Measurements from ENCODE around the gene OLFM3. TPM values are rescaled to one million over a fixed set of nuclear protein-coding genes. Genes with fewer than 3 reads are reported as not detected.

OLFM3 gene
- total and polyA plus RNA-seq, 2 donors (not counting 3 experiments of a cell fraction or from before 2014, with no cell fraction given): not detected

- Histone ChIP-seq H3K9me1 (replicated peaks; ENCODE audit: control insufficient read depth, extremely low read depth, insufficient read depth, low read length) (no peaks in the 10 kb centered on the region), H3K4me3 (replicated peaks in 1 of 3; ENCODE audit: insufficient read depth in 1 of 3, low read depth in 1 of 3, low read length in 3 of 3) (no peak overlapping the region), H3K9ac (replicated peaks; ENCODE audit: extremely low read depth, insufficient read depth, low read length) (no peak overlapping the region), H3K4me2 (ENCODE audit: insufficient read depth, low read length) (no peak overlapping the region), H3K79me2 (ENCODE audit: control insufficient read depth, insufficient read depth, low read length) (no peaks in the 10 kb centered on the region), H2AFZ (ENCODE audit: low read depth, low read length) (no peak overlapping the region), H3K27ac (ENCODE audit: insufficient read depth, low read depth, low read length) (no peak overlapping the region), H3K36me3 (ENCODE audit: control insufficient read depth in 2 of 2, extremely low read depth in 1 of 2, insufficient read depth in 2 of 2, low read length in 2 of 2) (no peaks in the 10 kb centered on the region), H3K4me1 (ENCODE audit: control insufficient read depth, extremely low read depth, insufficient read depth, low read length) (no peaks in the 10 kb centered on the region), H4K20me1 (replicated peaks; ENCODE audit: control insufficient read depth, extremely low read depth, insufficient read depth, low read length) (no peaks in the 10 kb centered on the region), H3K9me3 (replicated peaks; ENCODE audit: control insufficient read depth, insufficient read depth, low read length) (no peaks in the 10 kb centered on the region), H3K27me3 (ENCODE audit: control insufficient read depth in 2 of 2, insufficient read depth in 2 of 2, low read length in 2 of 2) (peaks cover 4 to 18% of the 10 kb centered on the region in 2 experiments)
- no peak for FAIRE-seq
- BruUV-seq (replicated peaks): no TSS peak
- POLR2A ChIA-PET: no interaction called here
- intact Hi-C loops (cut with micrococcal nuclease) (no loop called here), dilution Hi-C loops (cut with MboI; ENCODE audit: extremely low pct_ligation_motif_present, low sequenced_read_pairs) (no loop called here)
- no peak for DNase-seq (ENCODE audit: low read depth, low spot score)
- TF ChIP-seq EZH2 (IDR thresholded peaks at IDR 0.05; ENCODE audit: borderline replicate concordance, low read depth, low read length, severe bottlenecking): no peak
- no peak for TF ChIP-seq GATA2 (IDR thresholded peaks at IDR 0.05; ENCODE audit: insufficient read depth, insufficient read length, low read depth, low read length)
- no peak for TF ChIP-seq FOS (IDR thresholded peaks at IDR 0.05; ENCODE audit: borderline replicate concordance, insufficient read depth, low read length)
- TF ChIP-seq MAX (IDR thresholded peaks at IDR 0.05; ENCODE audit: insufficient read depth, insufficient read length): no peak
- no peak for TF ChIP-seq POLR2AphosphoS5 (IDR thresholded peaks at IDR 0.05; ENCODE audit: insufficient read depth, low read depth, low read length)
- TF ChIP-seq MYC (IDR thresholded peaks at IDR 0.05; ENCODE audit: low read depth, low read length): no peak
- TF ChIP-seq JUN (IDR thresholded peaks at IDR 0.05; ENCODE audit: borderline replicate concordance, insufficient read depth, insufficient read length, low read depth): no peak
- no peak for TF ChIP-seq CTCF (IDR thresholded peaks at IDR 0.05; ENCODE audit: extremely low read depth in 1 of 2, insufficient read depth in 1 of 2, low read depth in 1 of 2, low read length in 2 of 2)
- no peak for TF ChIP-seq POLR2A (IDR thresholded peaks at IDR 0.05; ENCODE audit: low read depth, low read length)
- CTCF ChIA-PET: no interaction called here
Observed at GRCh38 chr1:101847626-101848025, 149.1 kb downstream of the OLFM3 start.

Data from endothelial cell of umbilical vein (primary cell).